HG03159 (cell line): ENCODE measurements around the gene NPFF.
"Not testable (repeated sequence)": the region's sequence is repeated elsewhere in the genome, so short reads cannot be mapped to it uniquely, and the experiment has no call there.

Experiments
- ATAC-seq: cut with Tn5 transposase; IDR thresholded peaks from one replicate; pipeline ENCODE4 v1.9.1; 2021; ENCODE audit warnings: mild to moderate bottlenecking, moderate library complexity; ENCODE audit not compliant: unreplicated experiment

The NPFF gene, protein sequence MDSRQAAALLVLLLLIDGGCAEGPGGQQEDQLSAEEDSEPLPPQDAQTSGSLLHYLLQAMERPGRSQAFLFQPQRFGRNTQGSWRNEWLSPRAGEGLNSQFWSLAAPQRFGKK

DNA sequence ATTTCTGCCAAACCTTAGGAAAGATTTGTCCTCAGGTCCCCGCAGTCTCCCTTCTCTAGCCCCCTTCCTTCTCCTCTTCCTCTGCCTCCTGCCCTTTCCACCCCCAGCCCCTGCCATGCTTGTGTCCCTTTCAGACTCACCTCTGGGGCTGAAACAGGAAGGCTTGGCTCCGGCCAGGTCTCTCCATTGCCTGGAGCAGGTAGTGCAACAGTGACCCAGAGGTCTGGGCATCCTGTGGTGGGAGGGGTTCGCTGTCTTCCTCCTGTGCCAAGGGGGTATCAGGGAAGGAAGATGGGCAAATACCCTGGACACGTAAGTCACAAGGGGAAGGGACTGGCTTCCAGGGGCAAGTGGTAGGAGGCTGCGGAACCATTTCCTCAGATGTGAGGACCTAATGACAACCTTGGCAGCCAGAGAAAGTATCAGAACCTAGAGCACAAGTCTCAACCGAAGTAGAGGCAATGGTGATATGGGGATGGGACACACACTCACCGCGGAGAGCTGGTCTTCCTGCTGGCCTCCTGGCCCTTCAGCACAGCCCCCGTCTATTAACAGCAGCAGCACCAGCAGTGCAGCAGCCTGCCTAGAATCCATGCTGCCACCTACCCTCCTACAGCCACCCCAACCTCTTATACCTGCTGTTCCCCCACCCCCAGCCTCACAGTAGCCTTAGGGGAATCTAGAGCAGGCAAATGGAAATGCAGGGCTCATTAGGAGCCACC lies at the start of gene NPFF:
TSS of gene NPFF (minus strand) at position 604 of the 722 bp plus-strand sequence. CDS start at position 594, 10 bp downstream.
- ATAC-seq = no peak

DNA sequence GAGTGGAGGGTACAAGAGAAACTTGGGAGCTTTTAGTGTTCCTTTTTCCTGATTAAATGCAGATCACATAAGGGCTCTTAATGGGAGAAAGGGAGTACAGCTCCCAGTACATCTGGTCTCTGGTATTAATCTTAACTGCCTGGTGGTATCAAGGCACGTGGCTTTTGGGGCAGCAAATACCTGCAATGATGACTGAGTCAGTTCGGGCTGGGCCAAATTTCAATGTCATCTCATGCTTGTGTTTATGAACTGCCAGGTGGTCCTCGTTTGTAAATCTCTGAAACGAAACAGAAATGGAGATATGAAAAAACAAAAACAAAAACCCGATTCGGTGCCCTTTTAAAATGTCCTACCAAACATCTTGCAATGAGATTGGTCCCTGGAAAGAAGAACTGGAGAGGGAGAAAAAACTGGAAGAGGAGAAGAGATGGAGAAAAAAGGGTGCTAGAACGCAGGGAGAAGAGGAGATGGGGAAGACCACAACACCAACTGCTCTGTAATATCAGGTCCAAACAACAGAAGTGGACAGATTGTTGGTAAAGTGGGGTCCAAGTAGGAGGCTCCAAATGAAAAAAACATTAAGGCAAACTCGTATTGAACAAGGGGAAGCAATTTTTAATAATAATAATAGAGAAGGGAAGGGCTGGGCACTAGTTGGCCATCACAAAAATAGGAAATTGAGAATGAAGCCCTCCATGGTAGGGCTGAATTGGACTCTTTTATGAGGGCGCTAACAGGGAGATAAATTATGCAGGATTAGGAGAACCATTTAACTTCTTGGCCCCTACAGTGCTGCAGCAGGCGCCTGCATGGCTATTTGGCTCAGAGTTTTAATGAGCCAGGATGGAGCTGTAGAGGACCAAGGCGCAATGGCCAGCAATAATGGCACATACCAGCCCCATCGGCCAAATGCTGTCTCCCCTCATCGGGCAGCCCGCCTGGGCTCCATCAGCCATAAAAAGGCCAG lies 45.4 kb upstream of the NPFF start:
- no peak for ATAC-seq

DNA sequence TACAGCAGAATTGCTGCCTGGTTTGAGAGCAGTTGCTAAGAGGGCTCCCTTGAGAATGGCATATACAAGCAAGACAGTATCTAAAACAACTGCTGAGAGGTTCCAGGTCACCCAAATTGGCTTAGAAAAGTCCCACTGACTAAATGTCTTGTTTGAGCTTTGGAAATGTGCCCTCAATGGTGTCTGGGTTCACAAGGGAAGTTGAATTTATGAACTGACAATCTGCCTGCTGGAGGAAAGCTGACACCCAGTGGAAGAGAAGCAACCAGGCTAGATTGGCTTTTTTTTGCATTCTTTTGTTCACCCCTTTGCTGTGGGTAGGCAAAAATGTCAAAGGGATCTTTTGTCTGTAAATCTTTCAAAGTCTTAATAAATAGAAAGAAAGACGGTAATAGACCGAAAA lies 44.6 kb upstream of the NPFF start:
- no peak for ATAC-seq

DNA sequence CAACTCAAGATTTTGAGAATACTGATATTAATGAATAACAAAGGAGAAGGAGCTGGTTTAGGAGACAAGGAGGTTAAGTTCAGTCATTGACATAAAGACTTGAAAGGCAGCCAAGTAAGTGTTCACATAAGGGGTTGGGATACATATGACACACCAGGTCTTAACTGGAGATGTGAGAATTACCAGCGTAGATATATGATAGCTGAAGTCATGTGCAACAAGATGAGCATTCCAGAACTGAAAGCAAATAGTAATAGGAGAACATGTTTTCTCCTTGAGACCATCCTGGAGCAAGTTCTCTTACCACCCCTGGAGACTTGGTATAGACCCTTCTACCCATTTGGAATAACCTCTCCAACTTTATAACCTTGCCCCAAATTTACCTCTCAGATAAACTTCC lies 43.3 kb upstream of the NPFF start:
- no peak for ATAC-seq

DNA sequence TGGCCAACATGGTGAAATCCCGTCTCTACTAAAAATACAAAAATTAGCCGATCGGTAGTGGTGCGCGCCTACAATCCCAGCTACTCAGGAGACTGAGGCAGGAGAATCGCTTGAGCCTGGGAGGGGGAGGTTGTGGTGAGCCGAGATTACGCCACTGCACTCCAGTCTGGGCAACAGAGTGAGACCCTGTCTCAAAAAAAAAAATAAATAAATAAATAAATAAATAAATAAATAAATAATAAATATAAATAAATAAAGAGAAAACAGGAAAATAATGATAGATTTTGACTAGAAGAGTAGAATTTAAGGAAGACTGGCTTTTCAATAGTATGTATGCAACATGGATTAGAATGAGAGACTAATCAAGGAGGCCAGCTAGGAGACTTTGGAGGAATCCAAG lies 42.8 kb upstream of the NPFF start:
- not testable (repeated sequence) for ATAC-seq

DNA sequence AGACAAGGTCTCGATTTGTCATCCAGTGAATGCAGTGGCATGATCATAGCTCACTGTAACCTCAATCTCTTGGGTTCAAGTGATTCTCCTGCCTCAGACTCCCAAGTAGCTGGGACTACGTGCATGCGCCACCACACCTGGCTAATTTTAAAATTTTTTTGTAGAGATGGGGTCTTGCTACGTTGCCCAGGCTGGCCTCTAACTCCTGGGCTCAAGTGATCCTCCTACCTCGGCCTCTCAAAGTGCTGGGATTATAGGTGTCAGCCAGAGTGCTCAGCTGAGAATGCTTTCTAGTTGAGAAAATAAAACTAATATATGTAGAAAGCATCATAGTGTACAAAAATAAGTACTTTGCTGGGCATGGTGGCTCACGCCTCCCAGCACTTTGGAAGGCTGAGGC lies 41.1 kb upstream of the NPFF start:
- ATAC-seq = not testable (repeated sequence)

DNA sequence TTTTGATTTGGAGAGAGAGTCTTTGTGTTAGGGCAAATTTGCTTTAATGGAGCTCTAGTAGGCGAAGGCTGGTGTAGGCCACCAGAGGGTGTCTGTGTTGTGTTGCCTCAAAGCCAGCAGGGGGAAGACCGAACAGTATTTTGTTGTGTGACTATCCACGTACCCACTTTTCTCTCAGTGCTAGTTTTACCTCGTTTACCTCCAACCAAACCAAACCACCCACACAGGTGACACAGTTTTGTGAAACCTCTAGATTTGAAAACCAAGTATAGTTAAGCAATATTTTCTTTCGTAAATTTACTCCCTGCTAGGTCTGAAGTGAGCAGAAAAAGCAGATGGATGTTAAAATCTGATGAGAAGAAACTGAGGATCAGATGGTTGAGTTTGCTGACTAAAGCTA lies 36.3 kb upstream of the NPFF start:
- ATAC-seq = peak; percentile 65

DNA sequence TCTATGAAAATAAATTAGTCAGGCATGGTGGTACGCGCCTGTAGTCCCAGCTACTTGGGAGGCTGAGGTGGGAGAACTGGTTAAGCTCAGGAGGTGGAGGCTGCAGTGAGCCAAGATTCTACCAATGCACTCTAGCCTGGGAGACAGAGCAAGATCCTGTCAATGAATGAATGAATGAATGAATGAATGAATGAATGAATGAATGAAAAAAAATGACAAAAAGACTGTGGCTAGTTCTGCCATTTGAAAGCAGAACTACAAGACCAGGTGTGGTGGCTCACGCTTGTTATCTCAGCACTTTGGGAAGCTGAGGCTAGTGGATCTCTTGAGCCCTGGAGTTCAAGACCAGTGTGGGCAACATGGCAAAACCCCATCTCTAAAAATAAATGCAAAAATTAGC lies 32.2 kb upstream of the NPFF start:
- no peak for ATAC-seq

DNA sequence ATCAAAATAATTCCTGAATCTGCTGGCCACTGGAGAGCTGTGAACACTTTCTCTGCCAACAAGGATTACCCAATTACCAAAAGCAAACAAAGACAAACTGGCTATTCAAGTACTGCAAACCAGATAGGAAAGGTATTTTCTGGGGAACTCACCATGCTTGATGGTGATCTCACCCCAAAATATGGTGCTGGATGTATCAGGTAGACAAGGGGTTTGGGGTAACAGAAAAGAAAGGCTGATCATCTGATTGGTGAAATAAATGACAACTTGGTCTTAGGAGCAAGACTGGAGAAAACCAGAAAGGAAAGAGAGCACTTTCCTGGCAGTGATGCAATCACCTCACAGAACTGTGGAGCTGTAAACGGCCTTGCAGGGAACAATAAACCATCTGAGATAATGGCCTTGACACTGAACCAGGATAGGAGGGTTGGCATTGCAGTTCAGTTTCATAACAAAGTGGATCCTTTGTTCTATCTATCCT lies 31.0 kb upstream of the NPFF start:
- no peak for ATAC-seq

DNA sequence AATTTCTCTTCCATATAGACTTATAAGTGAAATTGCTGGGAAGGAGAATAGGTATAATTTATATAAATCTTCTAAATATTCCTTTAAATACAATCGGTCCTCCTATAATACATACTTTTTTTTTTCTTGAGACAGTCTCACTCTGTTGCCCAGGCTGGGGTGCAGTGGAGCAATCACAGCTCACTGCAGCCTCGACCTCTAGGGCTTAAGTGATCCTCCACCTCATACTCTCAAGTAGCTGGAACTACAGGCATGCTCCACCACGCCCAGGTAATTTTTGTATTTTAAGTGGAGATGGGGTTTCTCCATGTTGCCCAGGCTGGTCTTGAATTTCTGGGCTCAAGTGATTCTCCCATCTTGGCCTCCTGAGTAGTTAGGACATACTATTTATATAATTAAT lies 29.7 kb upstream of the NPFF start:
- no peak for ATAC-seq

DNA sequence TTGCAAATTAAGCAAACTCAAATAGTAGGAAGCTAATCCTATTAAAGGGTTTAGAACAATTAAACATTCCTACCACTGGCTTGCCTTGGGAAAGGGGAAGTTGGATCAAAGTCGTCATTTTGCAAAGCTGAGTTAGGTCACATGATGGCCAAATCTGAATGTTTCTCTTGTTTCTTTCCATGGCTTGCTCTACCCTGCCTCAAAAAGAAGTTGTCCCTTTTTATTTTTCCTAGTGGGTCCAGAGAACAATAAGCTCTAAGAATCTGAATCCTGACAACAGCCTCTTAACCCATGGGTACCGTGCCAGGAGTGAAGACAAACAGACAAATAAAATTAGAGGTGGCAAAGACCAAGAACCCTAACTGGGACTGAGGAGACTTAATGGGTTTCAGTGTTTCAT lies 26.2 kb upstream of the NPFF start:
- ATAC-seq = no peak

DNA sequence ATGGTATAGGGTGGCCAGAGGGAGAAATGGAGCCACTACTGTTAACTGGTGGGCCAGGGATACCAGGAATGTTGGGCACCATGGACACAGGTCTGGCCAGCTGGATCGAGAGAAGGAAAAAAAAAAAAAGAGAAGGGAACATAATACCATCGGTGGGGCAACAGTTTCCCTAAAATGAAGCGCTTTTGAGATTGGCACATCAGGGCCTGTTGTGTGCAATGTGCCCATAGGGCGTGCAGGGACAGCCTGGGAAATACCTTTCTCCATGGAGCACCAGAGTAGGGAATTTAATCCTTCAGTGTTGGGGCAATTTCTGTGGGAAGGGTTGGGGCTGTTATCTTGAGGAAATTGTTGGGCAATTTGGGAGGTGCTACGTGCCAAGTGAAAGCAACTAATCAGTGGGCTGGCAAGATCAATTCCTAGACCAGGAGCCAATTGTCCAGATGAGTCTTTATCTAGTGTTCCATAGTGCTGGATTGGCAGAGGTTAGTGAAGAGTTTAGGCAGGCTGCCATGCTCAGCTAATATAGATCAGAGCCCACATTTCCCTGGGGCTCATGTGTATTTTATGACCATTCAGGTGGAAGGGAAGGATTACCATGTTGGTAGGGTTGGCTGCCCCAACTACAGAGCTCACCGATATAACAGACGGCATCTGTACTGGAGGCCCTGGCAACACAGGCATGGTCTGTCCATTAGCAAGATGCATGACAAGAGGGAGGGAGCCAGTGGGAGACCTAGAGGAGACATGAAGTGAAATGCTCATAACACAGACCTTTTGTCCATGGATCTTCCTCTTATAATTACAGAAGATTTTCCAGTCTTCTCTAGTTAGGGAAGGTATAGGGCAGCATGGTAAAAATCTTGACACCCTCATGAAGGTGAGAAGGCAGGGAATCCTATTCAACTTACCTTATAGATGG lies 25.5 kb upstream of the NPFF start:
- ATAC-seq = no peak

DNA sequence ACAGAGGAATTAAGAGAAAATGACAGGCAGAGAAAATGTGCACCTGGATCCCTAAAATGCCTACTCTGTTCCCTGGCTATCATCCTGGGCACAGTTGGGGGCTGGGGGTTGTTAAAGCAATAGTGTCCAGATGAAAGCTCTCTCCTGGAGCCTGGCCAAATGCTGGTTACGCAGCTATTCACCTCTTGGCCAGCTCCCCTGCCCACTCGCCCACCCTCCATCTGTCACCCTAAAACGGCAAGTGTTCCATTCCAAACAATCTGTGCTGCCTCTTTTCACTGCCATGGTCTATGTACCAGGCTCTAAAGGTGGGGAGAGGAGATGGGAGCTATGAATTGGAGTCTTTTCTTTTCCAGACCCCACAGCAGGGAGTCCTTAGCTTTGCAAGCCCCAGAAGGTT lies 24.7 kb upstream of the NPFF start:
- ATAC-seq = no peak

DNA sequence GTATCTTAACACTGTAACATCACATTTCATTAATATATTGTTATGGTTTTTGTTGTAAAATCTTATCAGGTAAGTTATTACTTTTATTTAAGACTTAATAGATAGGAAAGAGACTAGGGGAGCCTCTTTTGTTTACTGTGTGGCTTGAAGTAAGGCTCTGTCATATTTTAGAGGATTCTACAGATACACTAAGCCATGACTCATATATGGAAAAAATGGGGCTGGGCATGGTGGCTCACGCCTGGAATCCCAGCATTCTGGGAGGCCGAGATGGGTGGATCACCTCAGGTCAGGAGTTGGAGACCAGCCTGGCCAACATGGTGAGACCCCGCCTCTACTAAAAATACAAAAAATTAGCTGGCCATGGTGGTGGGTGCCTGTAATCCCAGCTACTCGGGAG lies 23.6 kb upstream of the NPFF start:
- ATAC-seq = no peak

DNA sequence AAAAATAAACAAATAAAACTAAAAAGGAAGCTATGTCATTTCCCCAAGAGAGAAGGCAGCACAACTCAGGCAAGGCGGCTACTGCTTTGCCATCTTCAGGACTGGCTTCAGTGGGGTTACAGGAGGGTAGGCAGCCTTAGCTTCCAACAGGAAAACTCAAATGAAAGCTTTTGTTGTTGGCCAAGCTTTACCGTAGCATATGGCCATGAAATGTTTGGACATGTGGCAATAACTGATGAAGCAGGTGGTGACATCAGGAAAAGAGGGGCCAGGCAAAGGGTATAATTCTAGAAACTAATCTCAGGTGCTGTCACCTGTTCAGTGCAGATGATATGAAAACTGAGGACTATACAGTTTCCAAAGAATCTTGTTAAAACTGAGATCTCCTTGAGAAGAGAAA lies 22.8 kb upstream of the NPFF start:
- ATAC-seq = no peak

DNA sequence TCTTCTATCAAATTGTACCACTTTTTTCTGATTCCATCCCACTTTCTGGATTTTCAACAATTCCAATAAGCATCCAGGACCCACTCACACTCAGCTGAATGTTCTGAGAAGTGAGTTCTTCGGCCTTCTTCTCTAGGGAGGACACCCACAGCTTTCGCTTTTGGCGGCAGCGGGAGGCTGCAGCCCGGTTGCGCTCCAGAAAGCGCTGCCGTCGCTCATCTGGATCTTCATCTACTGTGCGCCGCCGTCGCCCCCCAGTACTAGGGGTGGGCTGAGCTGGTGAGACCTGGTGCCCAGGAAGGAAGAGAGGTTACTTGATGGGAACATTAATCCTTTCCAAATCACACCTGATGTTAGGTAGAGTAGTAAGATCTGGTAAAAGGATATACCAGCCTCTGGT lies 17.2 kb upstream of the NPFF start:
- no peak for ATAC-seq

DNA sequence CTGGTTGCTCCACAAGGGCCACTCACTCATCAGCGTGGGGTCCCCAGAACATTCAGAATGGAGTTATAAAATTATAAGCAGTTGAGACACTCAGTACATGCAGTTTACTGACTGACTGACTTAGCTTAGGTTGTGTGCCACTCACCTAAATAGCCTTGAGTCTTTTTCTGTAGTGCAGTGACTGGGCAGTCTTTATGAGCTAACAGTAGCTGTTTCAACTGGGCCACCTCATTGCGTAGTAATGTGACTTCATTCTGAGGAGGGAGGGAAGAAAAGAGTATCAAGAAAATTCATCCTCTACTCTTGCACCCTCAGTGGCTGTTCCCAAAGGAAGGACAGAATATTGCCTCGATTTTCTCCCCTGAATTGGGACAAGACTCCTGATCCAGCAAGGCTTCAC lies 15.8 kb upstream of the NPFF start:
- no peak for ATAC-seq

DNA sequence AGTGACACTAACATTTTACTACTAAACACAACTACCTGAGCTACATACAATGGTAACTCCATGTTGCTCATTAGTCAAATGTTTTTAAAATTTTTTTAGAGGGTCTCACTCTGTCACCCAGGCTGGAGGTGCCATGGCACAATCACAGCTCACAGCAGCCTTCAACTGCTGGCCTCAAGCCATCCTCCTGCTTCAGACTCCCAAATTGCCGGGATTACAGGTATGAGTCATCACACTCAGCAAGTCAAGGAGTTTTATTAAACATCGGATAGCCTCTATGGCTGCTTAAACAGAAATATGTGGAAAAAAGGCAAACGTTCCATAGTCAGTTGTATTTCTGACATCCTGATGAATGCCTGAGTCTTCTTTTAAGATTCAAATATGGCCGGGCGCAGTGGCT lies 11.1 kb upstream of the NPFF start:
- no peak for ATAC-seq

DNA sequence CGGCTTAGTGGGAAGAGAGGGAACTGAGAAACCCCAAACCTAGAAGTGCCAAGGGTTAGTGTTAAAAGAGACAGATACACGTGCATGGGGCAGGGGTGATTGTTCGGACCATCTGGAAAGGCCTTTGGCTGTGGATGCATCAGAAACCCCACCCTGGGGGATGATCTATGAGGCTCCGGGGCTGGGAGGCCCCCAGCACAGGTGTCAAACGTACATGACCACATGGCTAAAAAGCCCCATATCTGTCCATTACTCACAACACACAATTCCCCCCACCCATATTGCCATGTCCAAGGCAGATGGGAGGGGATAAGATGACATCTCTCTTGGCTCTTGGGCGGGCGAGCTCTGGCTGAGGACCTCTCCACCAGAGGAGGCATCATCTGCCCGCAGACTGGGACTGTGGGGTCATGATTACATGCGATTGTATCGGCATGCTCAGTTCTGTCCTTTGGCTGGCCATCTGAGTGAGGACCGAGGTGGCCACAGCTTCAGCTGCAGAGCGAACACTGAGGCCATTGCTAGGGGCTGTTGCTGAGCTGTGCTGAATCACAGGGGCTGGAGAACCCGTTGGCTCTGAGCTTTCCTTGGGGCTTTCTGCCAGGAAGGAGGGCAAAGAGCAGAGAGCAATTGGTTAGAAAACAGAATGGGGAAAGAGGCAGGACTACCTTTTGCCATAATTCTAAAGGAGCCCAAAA lies 9.6 kb upstream of the NPFF start:
- ATAC-seq = no peak

DNA sequence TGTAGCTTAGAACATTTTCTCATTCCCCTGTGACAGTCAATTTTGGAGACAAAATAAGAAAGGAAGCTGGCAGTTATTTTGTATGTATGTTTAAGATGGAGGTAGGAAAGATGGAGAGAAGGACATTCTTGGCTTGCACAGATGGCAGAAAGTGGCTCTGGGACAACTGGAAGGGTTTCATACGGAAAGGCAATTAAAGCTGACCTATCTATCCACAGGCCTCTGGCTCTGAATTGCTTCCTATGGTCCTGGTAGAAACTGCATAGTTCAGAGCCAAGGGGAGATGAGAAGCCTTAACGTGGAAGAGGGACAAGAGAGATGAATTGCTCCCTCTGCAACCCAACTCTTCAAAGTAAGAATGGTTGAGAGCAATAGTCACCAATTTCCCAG lies 8.0 kb upstream of the NPFF start:
- no peak for ATAC-seq
